Transverse colon (tissue), 4 donors: Measurements from ENCODE around the gene SAPCD1. TPM values are rescaled to one million over a fixed set of nuclear protein-coding genes. Genes with fewer than 3 reads are reported as not detected.

ENCODE experiments used
- DNase-seq: peaks from one replicate; pipeline ENCODE4 v3.0.0-alpha.2; 2019
- H3K27ac ChIP-seq, 4 donors: fragments of 200-600 bp; sonication (generic); 2 replicates each; pipeline ENCODE4 v1.5.1; 2016 to 2018; ENCODE audit warnings: inconsistent platforms in 4 of 4
- H3K27me3 ChIP-seq: fragments of 200-600 bp; sonication (generic); 2 replicates; pipeline ENCODE4 v1.5.1; 2017; ENCODE audit warnings: inconsistent platforms
- H3K36me3 ChIP-seq, 4 donors: fragments of 200-600 bp; sonication (generic); 2 replicates each; pipeline ENCODE4 v1.5.1; 2017 to 2019; ENCODE audit warnings: inconsistent platforms in 4 of 4
- H3K4me1 ChIP-seq, 4 donors: fragments of 200-600 bp; sonication (generic); 2 replicates each; pipeline ENCODE4 v1.5.1; 2017 to 2020; ENCODE audit warnings: inconsistent platforms in 4 of 4
- H3K4me3 ChIP-seq, 4 donors: fragments of 200-600 bp; sonication (generic); 1 replicate in 1 of 4; 2 replicates in 3 of 4; pipeline versions ENCODE4 v1.5.1 to v1.6.1; 2017 to 2019; ENCODE audit warnings: inconsistent platforms in 4 of 4
- H3K9me3 ChIP-seq, 2 donors: fragments of 200-600 bp; sonication (generic); 2 replicates each; pipeline ENCODE4 v1.5.1; 2017 to 2019; ENCODE audit warnings: inconsistent platforms in 2 of 2
- CTCF ChIP-seq, 5 experiments: fragments of 200-600 bp in 3 of 5; fragments of 450-650 bp in 2 of 5; sonication (generic) in 3 of 5; IDR thresholded peaks; 1 replicate in 2 of 5; 2 replicates in 3 of 5; pipeline ENCODE4 v1.5.1; 2016 to 2017; ENCODE audit warnings: antibody characterized with exemption in 5 of 5, inconsistent platforms in 3 of 5, mild to moderate bottlenecking in 2 of 5, moderate library complexity in 1 of 5
- EP300 ChIP-seq: sonication (generic); formaldehyde crosslinking; IDR thresholded peaks from one replicate; pipeline ENCODE4 v1.6.1; 2017; ENCODE audit warnings: antibody characterized with exemption, low read depth
- POLR2A ChIP-seq: fragments of 450-650 bp; IDR thresholded peaks from one replicate; pipeline ENCODE4 v1.6.1; 2016; ENCODE audit warnings: antibody characterized with exemption, mild to moderate bottlenecking, moderate library complexity
- POLR2AphosphoS5 ChIP-seq, 3 donors: sonication (generic); formaldehyde crosslinking; IDR thresholded peaks; one replicate each; pipeline ENCODE4 v1.6.1; 2016; ENCODE audit warnings: antibody characterized with exemption in 3 of 3
- WGBS, 2 donors: methylation state at CpG; one replicate each; pipeline ENCODE4 v1.1.5; 2018; ENCODE audit warnings: low coverage in 1 of 2; 5-methylcytosine and 5-hydroxymethylcytosine counted together
- in situ Hi-C, 4 donors: fragments of 200-750 bp; cut with MboI; loops; one replicate each; pipeline versions ENCODE4 v1.15.0 to v1.15.1; 2017; ENCODE audit warnings: low sequenced_read_pairs in 3 of 4, low pct_ligation_motif_present in 1 of 4, low pct_unique_long_range_greater_than_20kb in 1 of 4
- intact Hi-C: fragments of 100-400 bp; cut with DNase I; formaldehyde crosslinking; loops from one replicate; pipeline ENCODE4 v1.15.1; 2023; ENCODE audit warnings: low total_unique reads
- total RNA-seq, 4 donors: library from RNA; depleted of rRNA; stranded (reverse); fragments of >200 nt; gene quantifications; one replicate each; pipeline ENCODE4 v1.1.0, GENCODE V29; 2016

The SAPCD1 gene
- total RNA-seq, 4 donors from 2014 or later: 3.3 to 11.1 TPM; not detected in 2

- DNase-seq: no peak
- intact Hi-C loops: no loop called here
- H3K4me1 ChIP-seq: peaks cover 8 to 11% (median 11%) of the 10 kb centered on the region in 4 donors
- H3K27ac ChIP-seq: no peak overlapping the region
- in situ Hi-C loops: no loop called here
- H3K36me3 ChIP-seq: peaks cover 0 to 25% (median 8%) of the 10 kb centered on the region in 4 donors
- no peak overlapping the region for H3K4me3 ChIP-seq
- H3K9me3 ChIP-seq: no peaks in the 10 kb centered on the region
- 93% methylated on average over 23 of the region's 23 CpGs; no CpG with 5 or more reads in 1 of the 2 donors for WGBS, 2 donors
- no peaks in the 10 kb centered on the region for H3K27me3 ChIP-seq
- no peak for TF ChIP-seq POLR2A
- no peak for TF ChIP-seq POLR2AphosphoS5 (IDR thresholded peaks at IDR 0.05)
- no peak for TF ChIP-seq CTCF (IDR thresholded peaks at IDR 0.05)
- TF ChIP-seq EP300: no peak
Measured at GRCh38 chr6:31781244-31782125, 19.0 kb downstream of the SAPCD1 start.

GRCh38 chr6:31782126-31782855 is 19.8 kb downstream of the SAPCD1 start:
- no peaks in the 10 kb centered on the region for H3K9me3 ChIP-seq
- intact Hi-C loops: no loop called here
- peaks cover 0 to 25% (median 8%) of the 10 kb centered on the region in 4 donors for H3K36me3 ChIP-seq
- no peak overlapping the region for H3K27ac ChIP-seq
- in situ Hi-C loops: no loop called here
- no peak overlapping the region for H3K4me3 ChIP-seq
- TF ChIP-seq EP300: no peak
- no peak for TF ChIP-seq CTCF (IDR thresholded peaks at IDR 0.05)
- TF ChIP-seq POLR2AphosphoS5 (IDR thresholded peaks at IDR 0.05): no peak
- TF ChIP-seq POLR2A: no peak
- WGBS, 2 donors: 80 to 93% methylated on average over 1 to 32 of the region's 32 CpGs
- no peaks in the 10 kb centered on the region for H3K27me3 ChIP-seq
- peaks cover under 1 to 3% (median 3%) of the 10 kb centered on the region in 4 donors for H3K4me1 ChIP-seq
- no peak for DNase-seq

- WGBS, 2 donors: 95% methylated on average over 15 of the region's 15 CpGs; no CpG with 5 or more reads in 1 of the 2 donors
- Histone ChIP-seq H3K4me3 (no peak overlapping the region), H3K9me3 (no peaks in the 10 kb centered on the region), H3K27ac (no peak overlapping the region), H3K36me3 (peaks cover 0 to 25% (median 8%) of the 10 kb centered on the region in 4 donors), H3K27me3 (no peaks in the 10 kb centered on the region), H3K4me1 (no peaks in the 10 kb centered on the region)
- no peak for TF ChIP-seq POLR2A
- no peak for TF ChIP-seq EP300
- TF ChIP-seq CTCF (IDR thresholded peaks at IDR 0.05): no peak
- TF ChIP-seq POLR2AphosphoS5 (IDR thresholded peaks at IDR 0.05): no peak
- intact Hi-C loops: no loop called here
- in situ Hi-C loops: no loop called here
- DNase-seq: no peak
Measured at GRCh38 chr6:31784098-31784925, 21.9 kb downstream of the SAPCD1 start.

- WGBS, 2 donors: 97 to 98% methylated on average over 6 to 11 of the region's 11 CpGs
- Histone ChIP-seq H3K4me3 (no peak overlapping the region), H3K9me3 (no peaks in the 10 kb centered on the region), H3K4me1 (no peaks in the 10 kb centered on the region), H3K36me3 (peaks cover 0 to 18% (median 8%) of the 10 kb centered on the region in 4 donors), H3K27ac (no peak overlapping the region), H3K27me3 (no peaks in the 10 kb centered on the region)
- in situ Hi-C loops: no loop called here
- intact Hi-C loops: no loop called here
- no peak for TF ChIP-seq CTCF (IDR thresholded peaks at IDR 0.05)
- TF ChIP-seq POLR2A: no peak
- no peak for TF ChIP-seq EP300
- no peak for TF ChIP-seq POLR2AphosphoS5 (IDR thresholded peaks at IDR 0.05)
- DNase-seq: no peak
Measured at GRCh38 chr6:31785475-31785874, 23.0 kb downstream of the SAPCD1 start.
